K562 (cell line): Measurements from ENCODE around the gene AP1M1. TPM values are rescaled to one million over a fixed set of nuclear protein-coding genes. Genes with fewer than 3 reads are reported as not detected.

Experiments
- ATAC-seq: fragments of 200-7000 bp; cut with Tn5 transposase; 3 replicates; pipeline ENCODE4 v1.9.1; 2020; ENCODE audit warnings: moderate library complexity
- BruUV-seq: library from RNA; stranded (reverse); fragments of 400-500 nt; replicated peaks from 2 replicates; lab custom pipeline; 2021; lab: Mats Ljungman, UMichigan
- CTCF ChIA-PET: fragments of 300-600 bp; formaldehyde crosslinking; extraction: SDS; loops from one replicate; lab custom pipeline; 2021; ENCODE audit warnings: low intra/inter-chr PET ratio; lab: Yijun Ruan, JAX
- POLR2A ChIA-PET: fragments of 300-600, 350-650 bp; sonication (Branson Sonifier 250); formaldehyde crosslinking; extraction: SDS; loops from one replicate; lab custom pipeline; 2021; ENCODE audit warnings: antibody characterized with exemption, inconsistent platforms; lab: Yijun Ruan, JAX
- DNase-seq, 4 experiments: peaks; one replicate each; pipeline versions ENCODE4 v3.0.0 to v3.0.0-alpha.2; 2011 to 2018; ENCODE audit warnings: low spot score in 3 of 4, mixed read lengths in 3 of 4; ENCODE audit errors: extremely low read depth in 1 of 4
- FAIRE-seq: peaks from 2 replicates; lab custom pipeline; 2011; peaks lifted over from hg19 to GRCh38; lab: Jason Lieb, UNC
- H2AFZ ChIP-seq: 2 replicates; pipeline ENCODE4 v1.6.0; 2011; ENCODE audit warnings: low read depth, low read length, control low read depth, inconsistent platforms
- H3K27ac ChIP-seq: fragments of 200-600 bp; 3 replicates; pipeline ENCODE4 v1.8.0; 2011; ENCODE audit warnings: low read depth, mild to moderate bottlenecking, control low read depth, inconsistent platforms, low read length, moderate library complexity, mixed read lengths; ENCODE audit errors: extremely low read depth
- H3K27me3 ChIP-seq, 2 experiments: fragments of 300-600 bp in 1 of 2; 2 replicates in 1 of 2; 3 replicates in 1 of 2; pipeline versions ENCODE4 v1.6.0 to v1.8.0; 2011; ENCODE audit warnings: inconsistent platforms in 2 of 2, low read length in 2 of 2, mild to moderate bottlenecking in 1 of 2, mixed read lengths in 1 of 2, moderate library complexity in 1 of 2; ENCODE audit not compliant: control insufficient read depth in 2 of 2, insufficient read depth in 2 of 2
- H3K36me3 ChIP-seq: fragments of 300-600 bp; 3 replicates; pipeline ENCODE4 v1.8.0; 2011; ENCODE audit warnings: mild to moderate bottlenecking, low read length, inconsistent platforms; ENCODE audit not compliant: control insufficient read depth, insufficient read depth
- H3K4me1 ChIP-seq, 2 experiments: fragments of 200-600 bp in 1 of 2; replicated peaks in 1 of 2; 2 replicates in 1 of 2; 3 replicates in 1 of 2; pipeline versions ENCODE4 v1.5.1 to v1.8.0; 2011; ENCODE audit warnings: inconsistent platforms in 2 of 2, low read length in 2 of 2, mild to moderate bottlenecking in 1 of 2, mixed read lengths in 1 of 2, moderate library complexity in 1 of 2; ENCODE audit not compliant: control insufficient read depth in 2 of 2, insufficient read depth in 2 of 2
- H3K4me2 ChIP-seq: 2 replicates; pipeline ENCODE4 v1.6.1; 2011; ENCODE audit warnings: low read length, control low read depth, inconsistent platforms, mixed read lengths; ENCODE audit not compliant: insufficient read depth
- H3K4me3 ChIP-seq: fragments of 200-600 bp; sonication (generic), shearing (Covaris generic); 2 replicates; pipeline ENCODE4 v1.5.1; 2016; ENCODE audit warnings: control low read depth, inconsistent platforms
- H3K79me2 ChIP-seq: fragments of 200-600 bp; 3 replicates; pipeline ENCODE4 v1.8.0; 2011; ENCODE audit warnings: low read length, inconsistent platforms; ENCODE audit not compliant: control insufficient read depth, insufficient read depth
- H3K9ac ChIP-seq, 2 experiments: 2 replicates each; pipeline versions ENCODE4 v1.6.0 to v1.6.1; 2011; ENCODE audit warnings: low read depth in 2 of 2, low read length in 2 of 2, control low read depth in 1 of 2, inconsistent platforms in 1 of 2, mild to moderate bottlenecking in 1 of 2, mixed read lengths in 1 of 2; ENCODE audit not compliant: insufficient read depth in 1 of 2
- H3K9me1 ChIP-seq: one replicate; pipeline ENCODE4 v1.6.0; 2011; ENCODE audit warnings: inconsistent platforms, mild to moderate bottlenecking, low read length, moderate library complexity; ENCODE audit not compliant: control insufficient read depth, insufficient read depth
- H3K9me3 ChIP-seq: replicated peaks from 2 replicates; pipeline ENCODE4 v1.5.1; 2011; ENCODE audit warnings: low read depth, low read length, inconsistent platforms; ENCODE audit not compliant: control insufficient read depth, insufficient read depth
- H4K20me1 ChIP-seq: replicated peaks from 2 replicates; pipeline ENCODE4 v1.6.1; 2011; ENCODE audit warnings: low read length, inconsistent platforms, mixed read lengths; ENCODE audit not compliant: control insufficient read depth, insufficient read depth
- CC2D1A ChIP-seq: fragments of 450-650 bp; IDR thresholded peaks from 2 replicates; pipeline ENCODE4 v1.6.1; 2017; ENCODE audit warnings: mild to moderate bottlenecking
- POLR2G ChIP-seq: fragments of 200-400 bp; formaldehyde crosslinking; IDR thresholded peaks from 2 replicates; pipeline ENCODE4 v1.6.1; 2017; ENCODE audit warnings: low read depth, mild to moderate bottlenecking, antibody characterized with exemption, low read length, moderate library complexity
- WGBS: fragments of 100-300 bp; shearing (Covaris generic); methylation state at CpG from one replicate; pipeline ENCODE4 v1.1.6; 2016; ENCODE audit warnings: low coverage, mixed read lengths; ENCODE audit not compliant: insufficient coverage; ENCODE audit errors: missing lambda C conversion rate; 5-methylcytosine and 5-hydroxymethylcytosine counted together
- in situ Hi-C: fragments of 300-500 bp; cut with MboI; formaldehyde crosslinking; loops from 4 replicates; pipeline ENCODE4 v1.15.0; 2018; ENCODE audit warnings: inconsistent platforms, mixed read lengths
- intact Hi-C: fragments of 100-400 bp; cut with micrococcal nuclease; formaldehyde crosslinking; loops from 2 replicates; pipeline ENCODE4 v1.14.2; 2022
- polyA plus RNA-seq, 8 experiments: library from polyadenylated mRNA; depleted of rRNA in 4 of 8; stranded (reverse) in 5 of 8; unstranded in 3 of 8; fragments of >200 nt; fragmentation: Nextera tagmentation in 2 of 8; fragmentation: Illumina TruSeq in 1 of 8; extraction: Ambion mirVana in 2 of 8; extraction: Trizol in 1 of 8; gene quantifications; 2 replicates each; pipeline versions ENCODE4 v1.2.1 to v1.2.3, GENCODE V29; 2011 to 2014; ENCODE audit warnings: inconsistent platforms in 1 of 8, missing spikeins in 1 of 8
- total RNA-seq, 7 experiments: library from RNA; depleted of rRNA in 6 of 7; stranded (reverse); fragments of >200 nt in 6 of 7; fragmentation: Illumina TruSeq in 2 of 7; extraction: Trizol in 2 of 7; gene quantifications; 2 replicates each; pipeline versions ENCODE4 v1.2.1 to v1.2.3, GENCODE V29; 2011 to 2021; ENCODE audit warnings: low replicate concordance in 1 of 7

Gene AP1M1
- total and polyA plus RNA-seq, 9 of the 15 experiments (the other 6 are each of a cell fraction or from before 2014, with no cell fraction given) = 0.87 to 56.2 (median 29.1) TPM

- H3K4me3 ChIP-seq = no peak overlapping the region
- no TSS peak for BruUV-seq
- no peak overlapping the region for H3K4me2 ChIP-seq
- intact Hi-C loops (no loop called here), in situ Hi-C loops (no loop called here)
- 86% methylated on average over 28 of the region's 33 CpGs for WGBS
- no peak overlapping the region for H2AFZ ChIP-seq
- H3K79me2 ChIP-seq = no peaks in the 10 kb centered on the region
- H3K9me3 ChIP-seq = no peaks in the 10 kb centered on the region
- no peak overlapping the region for H3K27ac ChIP-seq
- no peaks in the 10 kb centered on the region for H3K27me3 ChIP-seq
- peaks cover 42% of the 10 kb centered on the region; the same call in 2 of the 3 replicates for H3K36me3 ChIP-seq
- no peak overlapping the region; a peak in 1 of 4 replicates for H3K9ac ChIP-seq
- 0 out of 2 replicates have a peak, but pooled peaks have one; percentile 25 for TF ChIP-seq POLR2G
- TF ChIP-seq CC2D1A = no peak
- H3K4me1 ChIP-seq = peaks cover 0 to 8% of the 10 kb centered on the region in 2 experiments; a peak in 2 of 5 replicates
- FAIRE-seq (no peak), ATAC-seq (no peak), DNase-seq (no peak)
- no peaks in the 10 kb centered on the region for H4K20me1 ChIP-seq
- ChIA-PET CTCF (no interaction called here), POLR2A (no interaction called here)
- H3K9me1 ChIP-seq = peaks cover 4% of the 10 kb centered on the region
Observed at GRCh38 chr19:16226878-16227836, 29.4 kb downstream of the AP1M1 start.
